AG04450 (cell line): ENCODE measurements around the gene C11orf65. TPM values are rescaled to one million over a fixed set of nuclear protein-coding genes. Genes with fewer than 3 reads are reported as not detected.
A peak's percentile ranks its signal among the peaks of the same experiment; 100 is the strongest.

ENCODE experiments used
- CTCF ChIA-PET: fragments of 300-600, 350-600 bp; formaldehyde crosslinking; extraction: SDS; loops from one replicate; lab custom pipeline; 2022; ENCODE audit warnings: antibody characterized with exemption, inconsistent platforms; lab: Charles Lee
- POLR2A ChIA-PET: fragments of 350-600 bp; formaldehyde crosslinking; extraction: SDS; loops from one replicate; lab custom pipeline; 2021; ENCODE audit warnings: antibody characterized with exemption, inconsistent platforms; lab: Yijun Ruan, JAX
- DNase-seq: peaks from one replicate; pipeline ENCODE4 v3.0.0-alpha.2; 2011; ENCODE audit warnings: low read depth, low spot score
- H3K27ac ChIP-seq: one replicate; pipeline ENCODE4 v1.5.1; 2012; ENCODE audit warnings: low read depth, low read length, control low read depth
- H3K27me3 ChIP-seq: one replicate; pipeline ENCODE4 v1.6.0; 2012; ENCODE audit warnings: low read length; ENCODE audit not compliant: control insufficient read depth, insufficient read depth
- H3K4me3 ChIP-seq: 2 replicates; pipeline ENCODE4 v1.5.1; 2011; ENCODE audit warnings: mild to moderate bottlenecking, low read depth, low read length, control low read depth
- H3K9me3 ChIP-seq: 2 replicates; pipeline ENCODE4 v1.5.1; 2012; ENCODE audit warnings: low read length; ENCODE audit not compliant: control insufficient read depth, insufficient read depth
- CTCF ChIP-seq: IDR thresholded peaks from 2 replicates; pipeline ENCODE4 v1.5.1; 2011; ENCODE audit warnings: low read depth, low read length, control low read depth, inconsistent platforms
- polyA plus RNA-seq: library from polyadenylated mRNA; depleted of rRNA; stranded (reverse); fragments of >200 nt; gene quantifications from 2 replicates; pipeline ENCODE4 v1.2.3, GENCODE V29; 2011

C11orf65 gene
- polyA plus RNA-seq, 1 experiment: 0.63 TPM

- Histone ChIP-seq H3K9me3 (no peaks in the 10 kb centered on the region; the same call in 1 of the 2 replicates), H3K27me3 (no peaks in the 10 kb centered on the region), H3K27ac (no peak overlapping the region), H3K4me3 (no peak overlapping the region)
- no peak for DNase-seq
- POLR2A ChIA-PET: no interaction called here
- CTCF ChIA-PET: no interaction called here
- no peak for TF ChIP-seq CTCF
Measured at GRCh38 chr11:108508653-108509593, 41.6 kb upstream of the C11orf65 start.

- POLR2A ChIA-PET: no interaction called here
- no peak for DNase-seq
Measured at GRCh38 chr11:108501396-108501795, 34.1 kb upstream of the C11orf65 start.

GRCh38 chr11:108500721-108501120 lies 33.4 kb upstream of the C11orf65 start:
- no peak overlapping the region for H3K4me3 ChIP-seq
- POLR2A ChIA-PET: no interaction called here
- DNase-seq: no peak
- H3K27ac ChIP-seq: no peak overlapping the region
- CTCF ChIA-PET: no interaction called here
- no peaks in the 10 kb centered on the region; the same call in 1 of the 2 replicates for H3K9me3 ChIP-seq
- no peaks in the 10 kb centered on the region for H3K27me3 ChIP-seq
- TF ChIP-seq CTCF: no peak

More at GRCh38 chr11:108501396-108501795, 34.1 kb upstream of the C11orf65 start:
- Histone ChIP-seq H3K27me3 (no peaks in the 10 kb centered on the region), H3K27ac (no peak overlapping the region), H3K9me3 (no peaks in the 10 kb centered on the region; the same call in 1 of the 2 replicates), H3K4me3 (no peak overlapping the region)
- CTCF ChIA-PET: no interaction called here
- TF ChIP-seq CTCF: no peak

- TF ChIP-seq CTCF: no peak
- Histone ChIP-seq H3K4me3 (no peak overlapping the region), H3K27me3 (no peaks in the 10 kb centered on the region), H3K9me3 (no peaks in the 10 kb centered on the region; the same call in 1 of the 2 replicates), H3K27ac (no peak overlapping the region)
- DNase-seq: no peak
- CTCF ChIA-PET: no interaction called here
- POLR2A ChIA-PET: no interaction called here
Measured at GRCh38 chr11:108500169-108500568, 32.8 kb upstream of the C11orf65 start.

GRCh38 chr11:108498816-108499408 lies 31.6 kb upstream of the C11orf65 start:
- no peak for DNase-seq
- Histone ChIP-seq H3K27me3 (no peaks in the 10 kb centered on the region), H3K27ac (peak overlapping the region; percentile 83), H3K4me3 (peak overlapping the region; percentile 72), H3K9me3 (no peaks in the 10 kb centered on the region; the same call in 1 of the 2 replicates)
- ChIA-PET CTCF (no interaction called here), POLR2A (no interaction called here)
- TF ChIP-seq CTCF: no peak
